MCF 10A (cell line): ENCODE measurements around the gene VWF. TPM values are rescaled to one million over a fixed set of nuclear protein-coding genes. Genes with fewer than 3 reads are reported as not detected.

Source experiments
- BruUV-seq: library from RNA; stranded (reverse); fragments of 400-500 nt; replicated peaks from 2 replicates; lab custom pipeline; 2021; lab: Mats Ljungman, UMichigan
- CTCF ChIA-PET: fragments of 300-600 bp; sonication (Branson Sonifier 250); formaldehyde crosslinking; extraction: SDS; loops from one replicate; lab custom pipeline; 2021; ENCODE audit warnings: antibody characterized with exemption, inconsistent platforms; lab: Yijun Ruan, JAX
- POLR2A ChIA-PET: fragments of 300-600, 350-650 bp; sonication (Branson Sonifier 250); formaldehyde crosslinking; extraction: SDS; loops from one replicate; lab custom pipeline; 2020; ENCODE audit warnings: antibody characterized with exemption, inconsistent platforms; lab: Yijun Ruan, JAX
- DNase-seq: peaks from one replicate; pipeline ENCODE4 v3.0.0-alpha.2; 2018; ENCODE audit not compliant: unreplicated experiment
- H3K27ac Mint-ChIP-seq: one replicate; pipeline ENCODE4 v1.8.0; 2022; ENCODE audit warnings: mild to moderate bottlenecking, low read depth, mixed read lengths; ENCODE audit not compliant: unreplicated experiment
- H3K27me3 Mint-ChIP-seq: one replicate; pipeline ENCODE4 v1.8.0; 2022; ENCODE audit warnings: mixed read lengths; ENCODE audit not compliant: insufficient read depth, unreplicated experiment
- H3K36me3 Mint-ChIP-seq: one replicate; pipeline ENCODE4 v1.8.0; 2022; ENCODE audit warnings: mild to moderate bottlenecking, moderate library complexity, mixed read lengths; ENCODE audit not compliant: insufficient read depth, unreplicated experiment
- H3K4me1 Mint-ChIP-seq: one replicate; pipeline ENCODE4 v1.8.0; 2022; ENCODE audit warnings: mixed read lengths; ENCODE audit not compliant: insufficient read depth, unreplicated experiment
- H3K4me3 Mint-ChIP-seq: one replicate; pipeline ENCODE4 v1.8.0; 2022; ENCODE audit warnings: mild to moderate bottlenecking, moderate library complexity, mixed read lengths; ENCODE audit not compliant: unreplicated experiment
- H3K9me3 Mint-ChIP-seq: one replicate; pipeline ENCODE4 v1.8.0; 2022; ENCODE audit warnings: mixed read lengths; ENCODE audit not compliant: unreplicated experiment
- CTCF ChIP-seq: fragments of 200-600 bp; IDR thresholded peaks from one replicate; pipeline ENCODE4 v1.8.0; 2022; ENCODE audit warnings: antibody characterized with exemption, mild to moderate bottlenecking; ENCODE audit not compliant: unreplicated experiment
- intact Hi-C: fragments of 100-400 bp; cut with micrococcal nuclease; formaldehyde crosslinking; loops from 2 replicates; pipeline ENCODE4 v1.14.1; 2022
- total RNA-seq: library from RNA; stranded (reverse); gene quantifications from 2 replicates; pipeline ENCODE4 v1.2.3, GENCODE V29; 2022

The VWF gene
- total RNA-seq, 1 experiment from 2014 or later = not detected

GRCh38 chr12:6073426-6073825, 51.0 kb downstream of the VWF start:
- no peak for DNase-seq
- intact Hi-C loops = no loop called here
- Mint-ChIP-seq H3K4me1 (peaks cover 11% of the 10 kb centered on the region), H3K4me3 (no peak overlapping the region), H3K9me3 (no peaks in the 10 kb centered on the region), H3K36me3 (no peaks in the 10 kb centered on the region), H3K27ac (no peak overlapping the region), H3K27me3 (peaks cover 22% of the 10 kb centered on the region)
- TF ChIP-seq CTCF = no peak
- POLR2A ChIA-PET = interaction anchor here (1.4 kb wide), 1 partner anchor 206 kb away, joined by 6 read pairs; no protein-coding TSS in a partner anchor
- no TSS peak for BruUV-seq
- CTCF ChIA-PET = interaction anchor here (1.4 to 5.8 kb wide), 4 partner anchors 10 to 211 kb away, joined by 5 to 29 read pairs (median 8); no protein-coding TSS in a partner anchor

GRCh38 chr12:6072302-6072752, 52.1 kb downstream of the VWF start:
- no peak overlapping the region for H3K4me3 Mint-ChIP-seq
- DNase-seq = peak; percentile 76
- H3K4me1 Mint-ChIP-seq = peaks cover 11% of the 10 kb centered on the region
- no peaks in the 10 kb centered on the region for H3K9me3 Mint-ChIP-seq
- ChIA-PET CTCF (interaction anchor here (1.2 to 5.8 kb wide), 5 partner anchors 9 to 212 kb away, joined by 4 to 29 read pairs (median 8); no protein-coding TSS in a partner anchor), POLR2A (interaction anchor here (0.6 to 1.5 kb wide), 3 partner anchors 124 to 207 kb away, joined by 3 to 7 read pairs (median 6); no protein-coding TSS in a partner anchor)
- no peak for TF ChIP-seq CTCF
- H3K36me3 Mint-ChIP-seq = no peaks in the 10 kb centered on the region
- no peak overlapping the region for H3K27ac Mint-ChIP-seq
- BruUV-seq = no TSS peak
- intact Hi-C loops = no loop called here
- H3K27me3 Mint-ChIP-seq = peaks cover 22% of the 10 kb centered on the region

- BruUV-seq = no TSS peak
- no peak overlapping the region for H3K27ac Mint-ChIP-seq
- peaks cover 11% of the 10 kb centered on the region for H3K4me1 Mint-ChIP-seq
- TF ChIP-seq CTCF = no peak
- no peaks in the 10 kb centered on the region for H3K36me3 Mint-ChIP-seq
- intact Hi-C loops = no loop called here
- H3K27me3 Mint-ChIP-seq = peaks cover 22% of the 10 kb centered on the region
- no peak for DNase-seq
- no peak overlapping the region for H3K4me3 Mint-ChIP-seq
- ChIA-PET POLR2A (interaction anchor here (1.5 kb wide), 1 partner anchor 206 kb away, joined by 7 read pairs; no protein-coding TSS in a partner anchor), CTCF (interaction anchor here (0.6 to 5.8 kb wide), 10 partner anchors 9 to 352 kb away, joined by 3 to 29 read pairs (median 4); no protein-coding TSS in a partner anchor)
- no peaks in the 10 kb centered on the region for H3K9me3 Mint-ChIP-seq
Observed at GRCh38 chr12:6071589-6071988, 52.9 kb downstream of the VWF start.

- CTCF ChIA-PET = interaction anchor here (0.6 to 5.8 kb wide), 10 partner anchors 9 to 217 kb away, joined by 3 to 29 read pairs (median 4); no protein-coding TSS in a partner anchor
- TF ChIP-seq CTCF = no peak
- Mint-ChIP-seq H3K36me3 (no peaks in the 10 kb centered on the region), H3K27me3 (peaks cover 22% of the 10 kb centered on the region), H3K4me1 (peaks cover 11% of the 10 kb centered on the region), H3K4me3 (no peak overlapping the region), H3K27ac (no peak overlapping the region), H3K9me3 (no peaks in the 10 kb centered on the region)
- POLR2A ChIA-PET = interaction anchor here (0.6 to 1.5 kb wide), 3 partner anchors 22 to 374 kb away, joined by 3 to 7 read pairs (median 4); no protein-coding TSS in a partner anchor
- no TSS peak for BruUV-seq
- intact Hi-C loops = no loop called here
- no peak for DNase-seq
Observed at GRCh38 chr12:6070472-6071257, 53.8 kb downstream of the VWF start.
